Superior temporal gyrus (tissue), 1 donor: ENCODE measurements around the gene NFE2L3.

Source experiments
- DNase-seq: peaks from one replicate; pipeline ENCODE4 v3.0.0-alpha.2; 2016; ENCODE audit errors: extremely low spot score

Gene NFE2L3

DNA sequence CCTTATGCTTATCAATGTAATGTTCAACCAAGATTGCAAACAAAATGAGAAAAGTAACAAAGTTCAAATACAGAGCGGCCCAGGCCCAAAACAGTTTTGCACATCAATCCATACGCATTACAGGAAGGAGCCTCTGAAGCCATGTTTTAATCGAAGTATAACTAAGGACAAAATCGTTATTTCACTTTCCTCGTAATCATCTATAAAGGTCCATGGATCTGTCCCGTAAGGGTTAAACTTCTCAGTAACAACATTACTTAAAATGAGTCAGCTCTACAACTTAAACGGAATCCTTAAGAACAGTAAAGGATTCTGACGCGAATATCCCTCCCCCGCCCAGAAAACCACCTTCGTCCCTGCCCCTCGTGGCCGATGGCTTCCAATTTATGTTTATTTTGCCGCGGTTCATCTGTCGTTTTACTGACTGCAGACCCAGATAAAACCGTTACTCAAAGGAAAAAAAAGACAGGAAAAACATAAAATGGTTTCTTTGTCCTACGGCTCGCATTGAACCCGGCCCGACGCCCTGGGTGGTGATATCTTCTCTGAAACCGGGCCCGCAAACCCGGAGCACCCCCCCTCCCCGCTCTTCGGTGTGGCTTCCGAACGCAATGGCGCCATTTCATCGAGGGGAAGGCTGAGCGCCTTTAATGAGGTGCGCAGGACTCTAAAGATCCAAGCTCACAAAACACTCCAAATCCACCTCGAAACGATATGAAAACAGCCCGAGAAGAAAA is 47.5 kb downstream of the NFE2L3 start:
- DNase-seq = peak; percentile 87

DNA sequence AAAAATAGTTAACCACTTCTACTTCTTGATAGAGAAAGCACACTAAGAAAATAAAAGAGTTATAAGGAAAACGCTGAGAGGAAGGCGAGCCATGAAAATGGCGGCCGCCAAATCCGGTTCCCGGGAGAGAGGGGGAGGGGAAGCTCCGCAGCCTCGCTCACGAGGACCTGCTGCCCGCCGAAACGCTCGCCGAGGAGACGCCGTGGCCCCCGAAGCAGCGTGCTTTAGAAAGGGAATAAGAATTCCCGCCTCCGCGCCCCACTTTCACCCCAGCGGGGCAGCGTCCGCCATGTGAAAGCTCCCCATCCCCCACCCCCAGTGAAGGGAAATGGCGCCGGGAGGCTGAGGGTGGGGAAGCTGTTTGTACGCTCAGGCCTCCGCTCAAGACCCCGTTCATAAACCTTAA is 48.0 kb downstream of the NFE2L3 start:
- DNase-seq = no peak

DNA sequence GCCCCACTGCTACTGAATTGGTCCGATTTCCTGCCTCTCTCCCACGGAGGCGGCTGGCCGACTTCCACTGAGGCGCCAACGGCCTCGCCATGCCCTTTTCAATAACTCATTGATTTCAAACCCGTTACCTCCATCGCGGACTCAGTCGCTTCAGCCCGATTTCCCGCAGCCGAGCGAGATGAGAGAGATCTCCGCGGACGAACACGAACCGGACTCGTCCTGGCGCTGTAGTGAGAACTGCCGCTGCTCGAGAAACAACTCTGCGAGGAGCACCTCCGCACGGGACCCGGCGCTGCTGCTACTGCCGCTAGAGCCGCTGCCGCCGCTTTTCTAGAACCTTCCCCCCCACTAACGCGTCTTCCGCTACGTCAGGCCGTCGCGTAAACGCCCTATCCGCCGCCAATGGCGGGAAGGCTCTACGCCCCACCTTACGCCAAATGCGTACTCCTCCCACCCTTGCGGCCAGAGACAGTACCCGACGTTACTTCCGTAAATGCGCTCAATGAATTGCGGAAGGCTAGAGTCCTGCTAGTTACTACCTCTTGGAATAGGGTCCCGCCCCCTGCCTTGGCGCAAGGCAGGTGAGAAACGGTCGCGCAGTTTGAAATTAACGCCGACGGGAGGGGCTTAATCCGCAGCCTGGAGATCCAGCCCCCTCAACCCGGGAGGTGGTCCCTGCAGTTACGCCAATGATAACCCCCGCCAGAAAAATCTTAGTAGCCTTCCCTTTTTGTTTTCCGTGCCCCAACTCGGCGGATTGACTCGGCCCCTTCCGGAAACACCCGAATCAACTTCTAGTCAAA is 48.6 kb downstream of the NFE2L3 start, which contains the start of gene HNRNPA2B1:
Gene HNRNPA2B1, minus strand, starts transcription at position 303 of the 803 bp plus-strand sequence. Its CDS starts 169 bp downstream, at position 134.
- DNase-seq = peak; percentile 99

DNA sequence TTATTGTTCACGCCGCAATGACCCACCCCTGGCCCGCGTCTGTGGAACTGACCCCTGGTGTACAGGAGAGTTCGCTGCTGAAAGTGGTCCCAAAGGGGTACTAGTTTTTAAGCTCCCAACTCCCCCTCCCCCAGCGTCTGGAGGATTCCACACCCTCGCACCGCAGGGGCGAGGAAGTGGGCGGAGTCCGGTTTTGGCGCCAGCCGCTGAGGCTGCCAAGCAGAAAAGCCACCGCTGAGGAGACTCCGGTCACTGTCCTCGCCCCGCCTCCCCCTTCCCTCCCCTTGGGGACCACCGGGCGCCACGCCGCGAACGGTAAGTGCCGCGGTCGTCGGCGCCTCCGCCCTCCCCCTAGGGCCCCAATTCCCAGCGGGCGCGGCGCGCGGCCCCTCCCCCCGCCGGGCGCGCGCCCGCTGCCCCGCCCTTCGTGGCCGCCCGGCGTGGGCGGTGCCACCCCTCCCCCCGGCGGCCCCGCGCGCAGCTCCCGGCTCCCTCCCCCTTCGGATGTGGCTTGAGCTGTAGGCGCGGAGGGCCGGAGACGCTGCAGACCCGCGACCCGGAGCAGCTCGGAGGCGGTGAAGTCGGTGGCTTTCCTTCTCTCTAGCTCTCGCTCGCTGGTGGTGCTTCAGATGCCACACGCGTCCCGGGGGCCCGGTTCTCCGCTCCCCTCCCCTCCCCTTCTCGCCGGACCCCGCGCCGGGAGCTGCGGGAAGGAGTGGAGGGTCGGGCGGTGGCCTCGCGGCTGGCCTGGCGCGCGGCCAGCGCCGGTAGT is 49.4 kb downstream of the NFE2L3 start, which contains the start of gene CBX3:
Gene CBX3, plus strand, starts transcription at position 499 of the 772 bp plus-strand sequence. CDS start 1,254 bp downstream, outside the sequence.
- peak; percentile 83 for DNase-seq

DNA sequence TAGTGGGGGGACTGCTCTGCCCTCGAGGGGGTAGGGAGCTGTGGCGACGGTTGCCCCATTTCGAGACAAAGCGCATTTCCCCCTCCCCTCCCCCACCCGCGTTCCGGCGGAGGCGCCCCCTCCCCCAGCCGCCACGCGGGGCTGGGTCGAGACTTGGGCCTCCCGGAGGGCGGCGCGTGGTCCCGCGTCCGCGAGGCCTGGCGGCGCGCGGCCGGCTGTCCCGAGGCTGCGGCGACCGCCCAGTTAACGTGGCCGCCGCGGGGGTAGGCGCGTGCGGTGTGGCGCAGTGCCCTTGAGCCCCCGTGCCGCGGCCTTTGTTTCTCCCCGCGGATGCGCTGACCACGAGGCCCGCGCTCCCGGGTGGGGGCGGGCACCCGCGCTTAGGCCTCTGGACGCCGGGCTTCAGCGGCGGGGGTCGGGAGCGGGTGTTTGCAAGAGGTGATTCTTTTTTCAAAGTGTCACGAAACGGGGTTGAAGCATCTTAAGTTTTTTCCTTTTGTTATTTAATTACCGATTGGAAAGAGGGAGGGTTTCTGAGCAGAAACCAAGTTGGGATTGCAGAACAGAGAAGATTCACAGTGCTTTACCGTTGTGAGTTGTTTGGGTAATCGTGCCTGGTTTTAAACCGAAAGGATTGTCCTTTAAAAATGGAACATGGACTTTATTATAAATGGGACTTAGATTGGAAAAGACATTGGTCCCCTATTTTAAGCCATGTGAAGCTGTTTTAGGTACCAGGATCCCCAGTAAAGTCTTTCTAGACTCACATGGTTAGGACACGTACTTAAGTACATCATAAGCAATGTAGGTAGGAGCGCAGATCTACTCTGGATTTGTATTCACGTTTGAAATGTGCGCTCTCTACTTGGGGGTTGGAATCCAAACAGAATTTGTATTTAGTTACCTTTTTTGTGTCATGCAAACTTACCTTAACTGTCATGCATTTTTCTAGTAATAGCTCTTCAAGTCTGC is 50.3 kb downstream of the NFE2L3 start:
- DNase-seq = peak; percentile 84

DNA sequence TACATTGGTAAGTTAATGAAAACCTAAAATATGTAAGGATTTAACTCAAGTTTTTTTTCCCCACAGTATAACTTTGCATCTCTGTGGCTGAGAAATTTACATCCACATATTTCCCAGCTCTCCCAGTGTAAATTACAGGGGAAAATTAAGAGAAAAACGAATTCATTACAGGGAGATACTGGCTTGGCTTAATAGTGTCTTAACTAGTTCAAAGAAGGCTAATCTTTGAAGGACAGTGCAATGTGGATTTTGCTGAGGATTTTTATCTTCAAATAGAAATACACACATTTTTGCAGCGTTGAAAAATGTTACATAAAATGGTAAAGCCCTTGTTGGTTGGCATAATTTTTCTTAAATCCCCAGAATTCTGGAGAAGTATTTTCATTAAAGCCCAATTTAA is 51.0 kb downstream of the NFE2L3 start:
- DNase-seq = no peak

DNA sequence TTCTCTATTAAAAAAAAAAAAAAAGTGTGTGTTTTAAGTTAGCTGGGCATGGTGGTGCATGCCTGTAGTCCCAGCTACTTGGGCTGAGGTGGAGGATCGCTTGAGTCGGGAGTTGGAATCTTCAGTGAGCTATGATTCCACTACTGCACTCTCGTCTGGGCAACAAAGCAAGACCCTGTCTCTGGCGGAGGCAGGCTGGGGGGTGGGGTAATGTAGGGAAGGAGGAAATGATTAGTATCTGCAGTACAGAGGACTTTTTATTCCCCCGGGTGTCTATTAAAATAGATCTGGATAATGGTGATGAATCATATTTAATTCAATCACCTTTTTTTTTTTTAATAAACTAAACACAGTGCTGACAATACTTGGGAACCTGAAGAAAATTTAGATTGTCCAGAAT is 56.0 kb downstream of the NFE2L3 start:
- DNase-seq = no peak

DNA sequence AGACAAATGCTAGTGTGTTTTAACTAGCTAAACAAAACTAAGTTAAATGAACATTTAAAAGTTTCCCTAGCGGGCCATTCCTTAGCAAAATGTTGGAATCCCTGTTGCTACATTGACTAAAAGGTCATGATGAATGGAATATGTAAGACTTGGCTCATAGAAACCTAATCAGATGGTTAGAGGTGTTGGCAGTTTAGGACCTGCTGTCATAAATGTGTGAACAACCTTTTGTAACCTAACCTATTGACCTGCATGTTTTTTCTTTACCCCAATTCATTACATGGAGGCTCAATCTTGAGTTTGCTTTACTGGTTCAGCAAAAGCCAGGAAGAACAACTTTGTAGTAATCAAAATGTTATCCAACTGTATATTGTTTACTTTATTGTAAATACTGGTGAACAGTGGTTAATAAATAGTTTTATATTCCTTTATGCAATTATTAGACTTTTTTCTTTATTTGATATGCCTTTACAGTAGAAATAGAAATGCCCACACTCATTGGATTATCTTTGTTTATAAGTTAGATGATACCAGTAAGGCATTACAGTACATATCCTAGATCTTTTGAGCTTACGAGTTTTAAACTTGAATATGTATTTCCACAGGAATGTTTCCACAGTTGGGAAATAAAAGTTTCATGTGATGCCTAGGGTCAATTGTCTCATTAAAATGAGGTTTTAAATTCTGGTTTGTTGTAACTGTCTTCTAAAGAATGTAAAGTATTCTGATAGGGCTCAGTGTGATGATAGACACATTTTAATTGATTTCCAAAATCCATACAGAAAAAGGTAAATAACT is 61.1 kb downstream of the NFE2L3 start:
- no peak for DNase-seq

DNA sequence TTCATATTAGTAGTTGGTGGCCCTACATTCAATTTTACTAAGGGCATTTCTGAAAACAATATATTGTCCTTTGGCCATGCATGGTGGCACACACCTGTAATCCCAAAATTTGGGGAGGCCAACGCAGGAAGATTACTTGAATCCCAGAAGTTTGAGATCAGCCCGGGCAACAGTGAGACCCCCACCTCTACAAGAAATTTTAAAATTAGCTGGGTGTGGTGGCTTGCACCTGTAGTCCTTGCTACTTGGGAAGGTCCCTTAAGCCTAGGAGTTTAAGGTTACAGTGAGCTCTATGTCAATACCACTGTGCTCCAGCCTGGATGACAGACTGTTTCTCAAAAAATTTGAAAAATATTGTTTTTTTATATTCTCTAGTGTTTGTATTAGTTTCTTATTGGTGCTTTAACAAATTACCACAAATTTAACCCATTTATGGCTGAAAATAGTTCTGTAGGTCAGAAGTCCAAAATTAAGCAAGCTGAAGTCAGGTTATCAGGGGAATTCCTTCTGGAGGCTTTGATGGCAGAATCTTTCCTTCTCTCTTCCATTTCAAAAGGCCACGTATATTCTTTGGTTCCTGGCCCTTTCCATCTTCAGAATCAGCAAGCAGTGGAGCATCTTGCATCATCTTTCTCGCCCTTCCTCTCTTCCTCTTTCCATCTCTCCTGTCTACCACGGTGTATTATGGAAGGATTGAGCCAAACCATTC is 62.0 kb downstream of the NFE2L3 start:
- DNase-seq = no peak

DNA sequence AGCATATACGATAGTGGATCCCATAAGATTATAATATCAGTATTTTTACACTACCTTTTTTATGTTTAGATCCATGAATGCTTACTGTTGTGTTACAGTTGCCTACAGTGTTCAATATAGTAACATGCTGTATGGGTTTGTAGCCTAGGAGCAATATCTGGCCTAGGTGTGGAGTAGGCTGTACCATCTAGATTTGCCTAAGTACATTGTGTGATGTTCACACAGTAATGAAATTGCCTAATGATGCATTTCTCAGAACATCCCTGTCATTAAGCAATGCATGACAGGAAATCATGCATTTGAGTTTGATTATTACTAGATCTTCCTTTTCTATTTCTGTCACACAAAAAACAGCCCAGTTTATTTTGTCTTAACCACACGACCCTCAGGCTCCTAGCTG is 64.1 kb downstream of the NFE2L3 start:
- no peak for DNase-seq

DNA sequence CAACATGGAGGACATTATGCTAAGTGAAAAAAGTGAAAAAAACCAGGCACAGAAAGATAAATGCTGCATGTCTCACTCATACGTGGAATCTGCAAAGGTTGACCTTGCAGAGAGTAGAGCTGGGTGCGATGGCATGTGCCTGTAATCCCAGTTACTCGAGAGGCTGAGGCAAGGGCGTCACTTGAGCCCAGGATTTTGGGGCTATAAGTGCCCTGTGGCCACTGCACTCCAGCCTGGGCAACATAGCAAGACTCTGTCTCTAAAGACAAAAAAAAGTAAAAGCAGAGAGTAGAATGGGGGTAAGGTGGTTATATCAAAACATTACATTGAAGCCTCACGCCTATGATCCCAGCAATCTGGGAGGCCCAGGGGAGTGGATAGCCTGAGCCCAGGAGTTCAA is 72.4 kb downstream of the NFE2L3 start:
- DNase-seq = no peak

DNA sequence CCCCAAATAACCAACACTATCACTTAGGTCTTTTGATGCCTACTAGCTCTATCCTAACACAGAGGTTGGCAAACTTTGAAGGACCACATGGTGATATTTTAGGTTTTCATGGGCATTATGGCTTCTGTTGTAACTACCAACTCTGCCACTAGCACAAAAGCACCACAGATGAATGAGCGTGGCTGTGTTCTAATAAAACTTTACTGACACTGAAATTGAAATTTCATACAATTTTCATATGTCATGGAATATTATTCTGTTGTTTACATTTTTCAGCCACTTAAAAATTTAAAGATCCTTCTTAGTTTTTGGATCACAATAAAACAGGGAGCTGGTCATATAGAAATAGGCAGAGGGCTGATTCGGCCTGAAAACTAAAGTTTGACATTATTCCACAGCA is 76.0 kb downstream of the NFE2L3 start:
- DNase-seq = no peak

DNA sequence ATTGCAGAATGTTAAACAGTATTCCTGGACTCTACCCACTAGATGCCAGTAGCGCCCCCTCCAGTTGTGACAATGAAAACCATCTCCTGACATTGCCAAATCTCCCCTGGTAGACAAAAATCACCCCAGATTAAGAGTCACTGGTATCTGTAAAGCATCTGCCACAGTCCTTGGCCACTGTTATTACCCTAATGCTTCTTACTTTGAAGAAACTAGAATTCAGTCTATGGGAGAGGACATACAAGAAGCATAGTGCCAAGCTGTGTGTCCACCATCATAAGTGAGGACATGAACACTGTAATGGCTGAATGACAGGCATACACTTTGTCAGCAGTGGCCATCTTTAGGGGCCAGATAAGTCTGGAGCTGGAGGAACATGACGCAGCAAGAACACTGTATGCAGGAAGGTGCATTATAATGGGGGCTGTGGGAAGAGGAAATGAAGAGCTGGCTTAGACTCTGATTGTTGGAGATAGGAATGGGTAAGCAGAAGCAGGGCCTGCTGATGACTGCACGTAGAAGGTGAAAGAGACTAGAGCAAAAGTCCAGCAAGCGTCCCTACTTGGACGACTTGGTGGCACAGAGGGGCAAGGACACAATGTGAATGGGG is 82.0 kb downstream of the NFE2L3 start:
- no peak for DNase-seq
